Measurements from ENCODE around the gene ARPIN. TPM values are rescaled to one million over a fixed set of nuclear protein-coding genes. Genes with fewer than 3 reads are reported as not detected.

The ARPIN gene
- polyA plus RNA-seq, 3 donors: 9.7 to 19.3 (median 14.0) TPM

DNA sequence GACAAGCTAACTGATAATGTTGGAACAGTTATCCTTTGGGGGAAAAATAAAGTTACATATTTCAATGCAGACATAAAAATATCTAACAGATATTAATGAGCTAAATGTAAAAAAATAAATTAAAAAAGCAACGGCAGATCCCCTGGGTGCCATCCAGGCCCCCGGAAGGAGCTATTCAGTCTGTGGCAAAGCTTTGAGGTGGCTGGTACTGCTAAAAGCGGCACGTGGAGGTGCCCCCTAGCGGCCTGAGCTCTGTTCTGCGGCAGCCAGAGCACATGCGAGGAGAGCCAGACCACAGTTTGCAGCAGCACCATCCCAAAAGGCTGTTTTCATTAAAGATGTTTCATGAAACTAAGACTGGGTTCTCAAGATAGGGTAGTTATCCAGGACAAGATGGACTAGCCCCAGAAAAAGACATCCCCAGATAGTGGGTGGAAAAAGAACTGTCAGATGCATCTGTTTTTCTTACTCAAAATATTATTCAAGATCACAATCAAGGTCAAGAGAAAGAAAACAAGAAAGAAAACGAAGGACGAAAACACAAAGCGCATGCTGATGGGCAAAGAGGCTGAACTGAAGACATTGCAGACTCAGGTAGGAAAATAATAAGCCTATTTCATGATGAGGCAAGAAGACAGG, 37.7 kb downstream of the ARPIN start:
- H3K4me1 Mint-ChIP-seq: peaks cover 48% of the 10 kb centered on the region
- Histone ChIP-seq H3K9ac (ENCODE audit: insufficient read depth, low read length, poor library complexity, severe bottlenecking) (peak overlapping the region; percentile 71), H4K20me1 (ENCODE audit: insufficient read depth, low read length) (no peaks in the 10 kb centered on the region), H3K9me3 (replicated peaks in 1 of 2; ENCODE audit: control insufficient read depth in 1 of 2, insufficient read depth in 1 of 2, low read length in 2 of 2) (no peaks in the 10 kb centered on the region), H3K27me3 (ENCODE audit: control insufficient read depth in 2 of 2, insufficient read depth in 2 of 2, low read length in 2 of 2) (no peaks in the 10 kb centered on the region), H3K4me1 (ENCODE audit: control insufficient read depth in 1 of 2, insufficient read depth in 2 of 2, low read length in 2 of 2) (peaks cover 50 to 55% of the 10 kb centered on the region in 2 donors), H3K4me2 (replicated peaks; ENCODE audit: extremely low read depth, low read length, poor library complexity, severe bottlenecking) (no peak overlapping the region), H3K4me3 (replicated peaks in 1 of 3; ENCODE audit: low read depth in 2 of 3, low read length in 3 of 3) (no peak overlapping the region), H3K36me3 (replicated peaks in 1 of 2; ENCODE audit: control insufficient read depth in 1 of 2, insufficient read depth in 2 of 2, low read length in 2 of 2) (peaks cover 36 to 46% of the 10 kb centered on the region in 2 donors), H3K79me2 (ENCODE audit: insufficient read depth, low read length) (peaks cover 21% of the 10 kb centered on the region), H3K27ac (ENCODE audit: low read depth in 1 of 2, low read length in 2 of 2) (peak overlapping the region; percentile 88 to 91), H2AFZ (ENCODE audit: insufficient read depth, low read depth, low read length, poor library complexity, severe bottlenecking) (no peak overlapping the region)
- H3K4me3 Mint-ChIP-seq: no peak overlapping the region
- H3K36me3 Mint-ChIP-seq: peaks cover 33 to 67% of the 10 kb centered on the region in 2 donors
- DNase-seq: peak; percentile 77 to 86 (median 79)
- H3K27me3 Mint-ChIP-seq (ENCODE audit: low read depth in 3 of 3): peaks cover 0 to 3% (median 0%) of the 10 kb centered on the region in 3 donors
- 3% methylated on average over 6 of the region's 10 CpGs for WGBS (ENCODE audit: insufficient coverage)
- H3K27ac Mint-ChIP-seq: peak overlapping the region; percentile 90 to 98 (median 97)
- TF ChIP-seq, protein P1, sequence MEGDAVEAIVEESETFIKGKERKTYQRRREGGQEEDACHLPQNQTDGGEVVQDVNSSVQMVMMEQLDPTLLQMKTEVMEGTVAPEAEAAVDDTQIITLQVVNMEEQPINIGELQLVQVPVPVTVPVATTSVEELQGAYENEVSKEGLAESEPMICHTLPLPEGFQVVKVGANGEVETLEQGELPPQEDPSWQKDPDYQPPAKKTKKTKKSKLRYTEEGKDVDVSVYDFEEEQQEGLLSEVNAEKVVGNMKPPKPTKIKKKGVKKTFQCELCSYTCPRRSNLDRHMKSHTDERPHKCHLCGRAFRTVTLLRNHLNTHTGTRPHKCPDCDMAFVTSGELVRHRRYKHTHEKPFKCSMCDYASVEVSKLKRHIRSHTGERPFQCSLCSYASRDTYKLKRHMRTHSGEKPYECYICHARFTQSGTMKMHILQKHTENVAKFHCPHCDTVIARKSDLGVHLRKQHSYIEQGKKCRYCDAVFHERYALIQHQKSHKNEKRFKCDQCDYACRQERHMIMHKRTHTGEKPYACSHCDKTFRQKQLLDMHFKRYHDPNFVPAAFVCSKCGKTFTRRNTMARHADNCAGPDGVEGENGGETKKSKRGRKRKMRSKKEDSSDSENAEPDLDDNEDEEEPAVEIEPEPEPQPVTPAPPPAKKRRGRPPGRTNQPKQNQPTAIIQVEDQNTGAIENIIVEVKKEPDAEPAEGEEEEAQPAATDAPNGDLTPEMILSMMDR (IDR thresholded peaks at IDR 0.05): peak; percentile 95
- H3K9me3 Mint-ChIP-seq: peaks cover 0 to 2% (median 0%) of the 10 kb centered on the region in 7 donors
- intact Hi-C loops (cut with micrococcal nuclease): loop anchor here (5.0 kb wide), 2 partner anchors 38 to 63 kb away; partner anchors contain the start of gene ANPEP (in 2 of the 2)

DNA sequence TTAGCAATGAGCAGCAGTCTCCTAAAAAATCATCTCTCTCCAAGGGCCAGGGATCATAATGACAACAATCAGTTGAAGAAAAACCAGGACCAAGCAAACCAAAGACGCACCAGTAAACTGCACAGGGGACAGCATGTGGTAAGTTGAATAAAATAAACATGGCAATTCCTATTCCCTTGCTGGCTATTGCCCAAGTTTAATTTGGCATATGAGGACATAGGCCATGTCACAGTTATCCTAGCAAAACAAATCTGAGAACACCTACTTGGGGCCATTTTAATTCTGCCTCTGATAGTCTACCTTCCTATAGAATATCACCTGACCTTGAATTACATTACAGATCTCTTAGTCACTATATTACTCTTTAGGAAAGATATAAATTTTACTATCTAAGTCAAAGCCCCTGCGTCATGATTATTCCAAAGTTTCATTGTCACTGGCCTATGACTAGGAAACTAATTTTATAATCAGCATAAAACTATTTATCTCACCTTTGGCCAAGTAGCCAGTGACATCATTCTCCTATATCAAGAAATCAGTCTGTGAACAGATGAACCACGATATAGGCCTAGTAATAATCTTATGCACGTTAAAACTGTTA, 42.0 kb downstream of the ARPIN start:
- Histone ChIP-seq H3K4me3 (replicated peaks in 1 of 3; ENCODE audit: low read depth in 2 of 3, low read length in 3 of 3) (no peak overlapping the region), H3K4me1 (ENCODE audit: control insufficient read depth in 1 of 2, insufficient read depth in 2 of 2, low read length in 2 of 2) (peaks cover 23 to 28% of the 10 kb centered on the region in 2 donors), H3K27me3 (ENCODE audit: control insufficient read depth in 2 of 2, insufficient read depth in 2 of 2, low read length in 2 of 2) (no peaks in the 10 kb centered on the region), H3K4me2 (replicated peaks; ENCODE audit: extremely low read depth, low read length, poor library complexity, severe bottlenecking) (no peak overlapping the region), H3K9ac (ENCODE audit: insufficient read depth, low read length, poor library complexity, severe bottlenecking) (no peak overlapping the region), H3K36me3 (replicated peaks in 1 of 2; ENCODE audit: control insufficient read depth in 1 of 2, insufficient read depth in 2 of 2, low read length in 2 of 2) (peaks cover 30 to 50% of the 10 kb centered on the region in 2 donors), H2AFZ (ENCODE audit: insufficient read depth, low read depth, low read length, poor library complexity, severe bottlenecking) (no peak overlapping the region), H3K9me3 (replicated peaks in 1 of 2; ENCODE audit: control insufficient read depth in 1 of 2, insufficient read depth in 1 of 2, low read length in 2 of 2) (no peaks in the 10 kb centered on the region), H4K20me1 (ENCODE audit: insufficient read depth, low read length) (no peaks in the 10 kb centered on the region), H3K79me2 (ENCODE audit: insufficient read depth, low read length) (peaks cover 6% of the 10 kb centered on the region), H3K27ac (ENCODE audit: low read depth in 1 of 2, low read length in 2 of 2) (peak overlapping the region in 1 of 2 donors; percentile 62)
- Mint-ChIP-seq H3K4me1 (peaks cover 23% of the 10 kb centered on the region), H3K36me3 (peaks cover 36 to 62% of the 10 kb centered on the region in 2 donors), H3K27me3 (ENCODE audit: low read depth in 3 of 3) (no peaks in the 10 kb centered on the region), H3K27ac (peak overlapping the region in 5 of 7 donors; percentile 10 to 75 (median 60)), H3K4me3 (no peak overlapping the region), H3K9me3 (peaks cover 0 to 1% (median 0%) of the 10 kb centered on the region in 7 donors)
- 100% methylated on average over 1 of the region's 4 CpGs for WGBS (ENCODE audit: insufficient coverage)
- intact Hi-C loops (cut with micrococcal nuclease): loop anchor here in 1 of 2 donors (5.0 kb wide), 1 partner anchor 58 kb away; the partner anchor contains the start of gene ANPEP
- TF ChIP-seq, protein P1 (IDR thresholded peaks at IDR 0.05): no peak
- no peak for DNase-seq

All from CD14-positive monocyte (primary cell).